HPDE6-E6E7 (cell line): ENCODE measurements around the gene HIP1.
"Not testable (repeated sequence)": the region's sequence is repeated elsewhere in the genome, so short reads cannot be mapped to it uniquely, and the experiment has no call there.

Experiments
- DNase-seq: peaks from one replicate; pipeline ENCODE4 v3.0.0; 2011; ENCODE audit warnings: missing footprints; ENCODE audit errors: extremely low spot score

The HIP1 gene

GRCh38 chr7:75738604-75738974, at the start of gene HIP1:
TSS of gene HIP1 (minus strand) at chr7:75738941. CDS start at chr7:75738920, 21 bp downstream.
- no peak for DNase-seq

GRCh38 chr7:75788154-75788847, 49.6 kb upstream of the HIP1 start:
- DNase-seq = not testable (repeated sequence)

DNA sequence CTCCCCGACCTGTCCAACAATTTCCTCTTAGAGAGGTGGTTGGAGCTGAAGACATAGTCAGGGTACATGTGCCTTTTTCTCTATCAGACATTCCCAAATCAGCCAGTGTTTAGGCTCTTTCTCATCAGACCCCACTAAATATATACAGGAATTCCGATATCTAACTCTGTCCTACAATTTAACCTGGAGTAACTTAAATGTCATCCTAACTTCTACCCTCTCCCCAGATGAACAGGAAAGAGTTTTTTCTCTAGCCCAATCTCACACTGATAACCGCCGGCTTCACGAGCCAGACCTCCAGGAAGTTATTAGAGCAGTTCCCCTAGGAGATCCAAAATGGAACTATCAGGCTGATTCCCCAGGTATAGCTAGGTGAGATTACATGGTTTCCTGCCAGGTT, 44.3 kb upstream of the HIP1 start:
- not testable (repeated sequence) for DNase-seq

DNA sequence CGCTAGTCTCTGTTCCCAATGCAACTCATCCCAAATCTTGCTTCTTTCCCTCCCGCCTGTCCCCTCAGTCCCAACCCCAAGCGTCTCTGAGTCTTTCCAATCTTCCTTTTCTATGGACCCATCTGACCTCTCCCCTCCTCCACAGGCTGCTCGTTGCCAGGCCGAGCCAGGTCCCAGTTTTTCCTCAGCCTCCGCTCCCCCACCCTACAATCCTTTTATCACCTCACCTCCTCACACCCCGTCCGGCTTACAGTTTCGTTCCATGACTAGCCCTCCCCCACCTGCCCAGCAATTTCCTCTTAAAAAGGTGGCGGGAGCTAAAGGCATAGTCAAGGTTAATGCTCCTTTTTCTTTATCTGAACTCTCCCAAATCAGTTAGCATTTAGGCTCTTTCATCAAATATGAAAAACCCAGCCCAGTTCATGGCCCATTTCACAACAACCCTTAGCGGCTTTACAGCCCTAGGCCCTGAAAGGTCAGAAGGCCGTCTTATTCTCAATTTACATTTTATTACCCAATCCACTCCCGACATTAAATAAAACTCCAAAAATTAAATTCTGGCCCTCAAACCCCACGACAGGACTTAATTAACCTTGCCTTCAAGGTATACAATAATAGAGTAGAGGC, 42.0 kb upstream of the HIP1 start:
- DNase-seq = not testable (repeated sequence)

DNA sequence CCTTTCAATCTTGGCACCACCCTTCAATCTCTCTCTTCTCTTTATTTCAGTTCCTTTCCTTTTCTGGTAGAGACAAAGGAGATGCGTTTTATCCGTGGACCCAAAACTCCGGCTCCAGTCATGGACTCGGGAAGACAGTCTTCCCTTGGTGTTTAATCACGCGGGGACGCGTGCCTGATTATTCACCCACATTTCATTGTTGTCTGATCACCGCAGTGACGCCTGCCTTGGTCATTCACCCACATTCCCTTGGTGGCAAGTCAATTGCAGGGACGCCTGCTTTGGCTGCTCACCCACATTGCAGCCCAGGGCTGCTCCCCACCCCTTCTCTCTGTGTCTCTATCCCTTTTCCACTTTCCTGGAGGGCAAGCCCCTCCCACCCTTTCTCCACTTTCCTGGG, 40.8 kb upstream of the HIP1 start:
- not testable (repeated sequence) for DNase-seq

- DNase-seq = not testable (repeated sequence)
Observed at GRCh38 chr7:75779035-75779434, 40.3 kb upstream of the HIP1 start.

- DNase-seq = no peak
Observed at GRCh38 chr7:75776295-75776971, 37.7 kb upstream of the HIP1 start.

DNA sequence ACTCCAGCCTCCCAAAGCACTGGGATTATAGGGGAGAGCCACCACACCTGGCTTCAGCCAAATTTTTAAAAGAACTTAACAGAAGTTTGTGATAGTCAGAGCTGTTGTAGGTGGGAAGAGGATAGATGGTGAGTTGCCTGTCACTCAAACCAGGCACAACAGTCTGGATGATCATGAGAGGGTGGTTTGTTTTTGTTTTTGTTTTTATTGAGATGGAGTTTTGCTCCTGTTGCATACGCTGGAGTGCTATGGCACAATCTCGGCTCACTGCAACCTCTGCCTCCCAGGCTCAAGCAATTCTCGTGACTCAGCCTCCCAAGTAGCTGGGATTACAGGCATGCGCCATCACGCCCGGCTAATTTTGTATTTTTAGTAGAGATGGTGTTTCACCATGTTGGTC, 35.2 kb upstream of the HIP1 start:
- DNase-seq = not testable (repeated sequence)

DNA sequence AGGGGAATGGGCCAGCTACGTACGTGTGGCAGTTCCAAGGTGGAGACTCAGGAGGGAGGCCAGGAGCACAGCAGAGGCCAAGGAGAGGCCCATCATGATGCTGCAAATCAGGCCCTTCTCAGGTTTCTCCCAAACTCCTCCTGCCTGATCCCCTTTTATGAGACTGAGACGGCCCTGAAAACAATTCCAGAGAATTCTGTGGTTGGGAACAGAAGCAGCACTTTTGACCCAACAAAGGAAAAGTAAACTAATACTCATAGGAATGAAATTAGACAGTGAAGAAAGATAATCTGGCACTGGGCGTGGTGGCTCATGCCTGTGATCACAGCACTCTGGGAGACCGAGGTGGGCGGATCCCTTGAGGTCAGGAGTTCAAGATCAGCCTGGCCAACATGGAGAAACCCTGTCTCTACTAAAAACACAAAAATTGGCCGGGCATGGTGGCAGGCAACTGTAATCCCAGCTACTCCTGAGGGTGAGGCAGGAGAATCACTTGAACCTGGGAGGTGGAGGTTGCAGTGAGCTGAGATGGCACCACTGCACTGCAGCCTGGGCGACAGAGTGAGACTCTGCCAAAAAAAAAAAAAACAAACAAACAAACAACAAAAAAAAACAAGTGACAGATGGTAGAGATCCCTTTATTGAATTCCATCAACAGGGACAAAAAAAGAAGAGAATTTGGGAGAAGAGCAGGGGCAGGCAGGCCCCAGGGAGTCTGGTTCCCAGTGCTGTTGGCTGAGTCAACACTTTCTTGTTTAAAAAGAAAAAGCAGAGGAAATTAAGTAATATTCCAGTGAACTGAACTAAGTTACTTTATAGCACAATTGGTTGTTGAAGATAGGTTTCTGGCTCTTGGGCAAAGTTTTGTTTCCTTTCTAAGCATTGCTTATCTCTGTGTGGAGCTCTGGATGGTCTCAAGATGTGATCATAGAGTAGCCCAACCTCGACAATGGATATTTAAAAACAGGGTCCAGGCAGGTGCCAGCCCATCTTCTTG, 33.6 kb upstream of the HIP1 start, which contains the start of gene CCL26:
TSS of gene CCL26 (minus strand) at position 131 of the 997 bp plus-strand sequence. CDS start at position 96, 35 bp downstream.
- DNase-seq = no peak

- DNase-seq = no peak
Observed at GRCh38 chr7:75771224-75771623, 32.5 kb upstream of the HIP1 start.

- DNase-seq = peak; percentile 81
Observed at GRCh38 chr7:75762350-75762917, 23.7 kb upstream of the HIP1 start.

DNA sequence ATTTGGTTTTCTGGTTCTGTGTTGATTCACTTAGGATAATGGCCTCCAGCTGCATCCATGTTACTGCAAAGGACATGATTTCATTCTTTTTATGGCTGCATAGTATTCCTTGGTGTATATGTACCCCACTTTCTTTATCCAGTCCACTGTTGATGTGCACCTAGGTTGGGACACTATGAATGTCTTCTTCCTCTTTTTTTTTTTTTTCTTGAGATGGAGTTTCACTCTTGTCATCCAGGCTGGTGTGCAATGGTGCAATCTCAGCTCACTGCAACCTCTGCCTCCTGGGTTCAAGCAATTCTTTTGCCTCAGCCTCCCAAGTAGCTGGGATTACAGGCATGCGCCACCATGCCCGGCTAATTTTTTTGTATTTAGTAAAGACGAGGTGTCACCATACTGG, 23.1 kb upstream of the HIP1 start:
- DNase-seq = not testable (repeated sequence)

DNA sequence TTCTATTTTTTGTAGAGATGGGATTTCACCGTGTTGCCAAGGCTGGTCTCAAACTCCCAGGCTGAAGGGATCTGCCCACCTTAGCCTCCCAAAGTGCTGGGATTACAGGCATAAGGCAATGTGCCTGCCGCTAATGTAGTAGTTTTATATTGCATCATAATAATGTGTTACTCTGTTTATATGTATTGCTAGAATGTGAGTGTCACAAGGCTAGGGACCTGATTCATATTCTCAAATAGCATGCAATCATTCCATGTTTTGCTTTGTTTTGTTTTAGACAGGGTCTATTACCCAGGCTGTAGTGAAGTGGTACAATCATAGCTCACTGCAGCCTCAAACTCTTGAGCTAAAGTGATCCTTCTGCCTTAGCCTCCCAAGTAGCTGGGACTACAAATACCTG, 19.8 kb upstream of the HIP1 start:
- DNase-seq = no peak

GRCh38 chr7:75757860-75758259, 19.1 kb upstream of the HIP1 start:
- DNase-seq = no peak

GRCh38 chr7:75756991-75757676, 18.4 kb upstream of the HIP1 start:
- no peak for DNase-seq

GRCh38 chr7:75756206-75756990, 17.7 kb upstream of the HIP1 start:
- no peak for DNase-seq

DNA sequence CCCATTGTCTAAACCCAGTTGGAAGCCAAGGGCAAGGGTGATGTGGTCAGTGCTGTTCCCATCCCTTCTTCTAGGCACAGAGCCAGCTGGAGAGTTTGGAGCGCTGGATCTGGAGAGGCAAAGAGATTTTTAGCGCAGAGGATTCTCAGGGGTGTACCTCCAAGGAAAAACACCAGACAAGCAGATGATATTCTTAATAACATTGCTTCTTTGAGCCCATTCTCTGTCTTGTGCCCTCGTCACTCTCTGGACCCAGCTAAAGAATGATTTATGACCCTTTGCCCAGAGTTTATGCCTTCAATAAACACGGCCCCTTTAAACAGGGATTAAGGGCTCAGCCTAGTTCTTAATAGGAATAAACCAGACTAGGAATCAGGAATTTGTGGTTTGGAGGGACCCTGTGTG, 4.7 kb upstream of the HIP1 start:
- no peak for DNase-seq

DNA sequence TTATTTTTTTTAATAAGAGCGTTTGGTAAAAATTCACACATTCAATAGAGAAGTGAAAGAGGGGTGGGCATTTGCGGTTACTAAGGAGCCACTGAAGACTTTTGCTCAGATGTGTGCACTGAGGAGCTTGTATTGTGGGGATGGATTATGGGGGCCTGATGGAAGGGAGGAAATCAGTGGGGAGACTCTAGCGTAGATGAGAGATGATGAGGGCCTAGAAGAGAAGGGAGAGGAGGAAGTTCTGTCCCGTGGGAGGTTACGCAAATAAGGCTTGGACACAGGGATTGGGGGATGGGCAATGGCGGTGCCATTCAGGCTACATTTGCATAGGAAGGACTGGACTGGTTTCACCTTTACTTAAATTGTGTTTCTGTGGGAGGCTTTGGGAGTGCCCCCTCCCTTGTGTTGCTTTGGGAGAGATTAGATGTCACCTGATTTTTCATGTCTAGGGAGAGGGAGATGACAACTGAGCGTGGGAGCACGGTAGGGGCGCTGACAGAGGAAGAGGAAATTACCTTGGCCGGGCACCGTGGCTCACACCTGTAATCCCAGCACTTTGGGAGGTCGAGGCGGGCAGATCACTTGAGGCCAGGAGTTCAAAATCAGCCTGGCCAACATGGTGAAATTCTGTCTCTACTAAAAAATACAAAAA, 2.2 kb upstream of the HIP1 start:
- DNase-seq = no peak
